NCI-H187 (cell line): ENCODE measurements around the gene C1orf87.
"Not testable (repeated sequence)": the region's sequence is repeated elsewhere in the genome, so short reads cannot be mapped to it uniquely, and the experiment has no call there.

Experiments used
- DNase-seq, 2 experiments: peaks; one replicate each; lab custom pipeline; 2025; lab: John Stamatoyannopoulos, UW

C1orf87 gene

GRCh38 chr1:59994302-59995198, 79.0 kb downstream of the C1orf87 start:
- DNase-seq = no peak

- DNase-seq = no peak
These were observed 81.3 kb downstream of the C1orf87 start for GRCh38 chr1:59992040-59992820.

- no peak for DNase-seq
These were observed 83.1 kb downstream of the C1orf87 start for GRCh38 chr1:59990470-59990869.

- no peak for DNase-seq
These were observed 86.9 kb downstream of the C1orf87 start for GRCh38 chr1:59986516-59987310.

- no peak for DNase-seq
These were observed 87.6 kb downstream of the C1orf87 start for GRCh38 chr1:59985911-59986515.

GRCh38 chr1:59979666-59980065, 93.9 kb downstream of the C1orf87 start:
- DNase-seq = no peak

- no peak for DNase-seq
These were observed 95.1 kb downstream of the C1orf87 start for GRCh38 chr1:59978511-59978910.

GRCh38 chr1:59978026-59978425, 95.5 kb downstream of the C1orf87 start:
- no peak for DNase-seq

- DNase-seq = no peak
These were observed 96.5 kb downstream of the C1orf87 start for GRCh38 chr1:59977075-59977410.

GRCh38 chr1:59976194-59977074, 97.1 kb downstream of the C1orf87 start:
- peak; percentile 30 to 33 for DNase-seq

GRCh38 chr1:59973719-59974118, 99.9 kb downstream of the C1orf87 start:
- DNase-seq = no peak

GRCh38 chr1:59972216-59972927, 101.2 kb downstream of the C1orf87 start:
- DNase-seq = no peak

- peak in 1 of 2 experiments; percentile 65 for DNase-seq
These were observed 102.1 kb downstream of the C1orf87 start for GRCh38 chr1:59971464-59971911.

- not testable (repeated sequence) for DNase-seq
These were observed 103.9 kb downstream of the C1orf87 start for GRCh38 chr1:59969542-59970175.

- not testable (repeated sequence) for DNase-seq
These were observed 104.8 kb downstream of the C1orf87 start for GRCh38 chr1:59968746-59969145.

GRCh38 chr1:59967780-59968179, 105.8 kb downstream of the C1orf87 start:
- no peak for DNase-seq

- DNase-seq = no peak
These were observed 106.4 kb downstream of the C1orf87 start for GRCh38 chr1:59967141-59967697.

- no peak for DNase-seq
These were observed 121.5 kb downstream of the C1orf87 start for GRCh38 chr1:59952065-59952464.

- DNase-seq = no peak
These were observed 123.9 kb downstream of the C1orf87 start for GRCh38 chr1:59949648-59950047.
